ENCODE results near the gene COL21A1. TPM values are rescaled to one million over a fixed set of nuclear protein-coding genes. Genes with fewer than 3 reads are reported as not detected.

COL21A1 gene
- total RNA-seq, 1 donor = 29.0 TPM

GRCh38 chr6:56043076-56043475, 204.3 kb downstream of the COL21A1 start:
- no peak for DNase-seq (ENCODE audit: low read depth)
- no peak for TF ChIP-seq CTCF (IDR thresholded peaks at IDR 0.05; ENCODE audit: insufficient read depth, low read length)
- no peak overlapping the region for H3K4me3 ChIP-seq (ENCODE audit: low read depth, low read length)

- H3K4me3 ChIP-seq (ENCODE audit: low read depth, low read length) = no peak overlapping the region
- no peak for TF ChIP-seq CTCF (IDR thresholded peaks at IDR 0.05; ENCODE audit: insufficient read depth, low read length)
- no peak for DNase-seq (ENCODE audit: low read depth)
These were observed 205.8 kb downstream of the COL21A1 start for GRCh38 chr6:56041591-56041990.

- peak; percentile 92 for DNase-seq (ENCODE audit: low read depth)
- no peak for TF ChIP-seq CTCF (IDR thresholded peaks at IDR 0.05; ENCODE audit: insufficient read depth, low read length)
- no peak overlapping the region for H3K4me3 ChIP-seq (ENCODE audit: low read depth, low read length)
These were observed 206.5 kb downstream of the COL21A1 start for GRCh38 chr6:56040889-56041301.

GRCh38 chr6:56040223-56040622, 207.2 kb downstream of the COL21A1 start:
- no peak overlapping the region for H3K4me3 ChIP-seq (ENCODE audit: low read depth, low read length)
- no peak for TF ChIP-seq CTCF (IDR thresholded peaks at IDR 0.05; ENCODE audit: insufficient read depth, low read length)
- peak; percentile 82 for DNase-seq (ENCODE audit: low read depth)

GRCh38 chr6:56038764-56039163, 208.6 kb downstream of the COL21A1 start:
- TF ChIP-seq CTCF (IDR thresholded peaks at IDR 0.05; ENCODE audit: insufficient read depth, low read length) = no peak
- no peak for DNase-seq (ENCODE audit: low read depth)
- H3K4me3 ChIP-seq (ENCODE audit: low read depth, low read length) = no peak overlapping the region

GRCh38 chr6:56037601-56038000, 209.8 kb downstream of the COL21A1 start:
- TF ChIP-seq CTCF (IDR thresholded peaks at IDR 0.05; ENCODE audit: insufficient read depth, low read length) = peak; percentile 6
- DNase-seq (ENCODE audit: low read depth) = peak; percentile 45
- no peak overlapping the region for H3K4me3 ChIP-seq (ENCODE audit: low read depth, low read length)

- DNase-seq (ENCODE audit: low read depth) = peak; percentile 48
These were observed 210.3 kb downstream of the COL21A1 start for GRCh38 chr6:56036916-56037600.

More at GRCh38 chr6:56036916-56037600, 210.3 kb downstream of the COL21A1 start:
- no peak for TF ChIP-seq CTCF (IDR thresholded peaks at IDR 0.05; ENCODE audit: insufficient read depth, low read length)
- no peak overlapping the region for H3K4me3 ChIP-seq (ENCODE audit: low read depth, low read length)
